GM10847 (cell line): Measurements from ENCODE around the gene ANAPC16.

Experiments
- POLR2A ChIP-seq: IDR thresholded peaks from 2 replicates; pipeline ENCODE4 v1.6.1; 2011; ENCODE audit not compliant: insufficient read length; ENCODE audit errors: extremely low read depth

Gene ANAPC16

GRCh38 chr10:72267381-72267780 is 51.6 kb downstream of the ANAPC16 start:
- no peak for TF ChIP-seq POLR2A

- TF ChIP-seq POLR2A: no peak
Measured at GRCh38 chr10:72267819-72268399, 52.1 kb downstream of the ANAPC16 start.

GRCh38 chr10:72270607-72271281 is 54.9 kb downstream of the ANAPC16 start:
- no peak for TF ChIP-seq POLR2A

GRCh38 chr10:72272689-72273409 is 57.0 kb downstream of the ANAPC16 start:
- peak; percentile 16 for TF ChIP-seq POLR2A

- peak; percentile 100 for TF ChIP-seq POLR2A
Measured at GRCh38 chr10:72273410-72274212, 57.8 kb downstream of the ANAPC16 start, which contains the start of gene DDIT4. DDIT4 (plus strand) TSS chr10:72273924; CDS start chr10:72274217, 293 bp downstream.

GRCh38 chr10:72274213-72274729 is 58.5 kb downstream of the ANAPC16 start:
- TF ChIP-seq POLR2A: no peak

GRCh38 chr10:72274730-72275350 is 59.0 kb downstream of the ANAPC16 start:
- peak; percentile 16 for TF ChIP-seq POLR2A

- peak; percentile 18 for TF ChIP-seq POLR2A
Measured at GRCh38 chr10:72275351-72276012, 59.7 kb downstream of the ANAPC16 start.

- TF ChIP-seq POLR2A: no peak
Measured at GRCh38 chr10:72276013-72276387, 60.2 kb downstream of the ANAPC16 start.

- peak; percentile 36 for TF ChIP-seq POLR2A
Measured at GRCh38 chr10:72276421-72277339, 60.9 kb downstream of the ANAPC16 start.

GRCh38 chr10:72277340-72277995 is 61.7 kb downstream of the ANAPC16 start:
- no peak for TF ChIP-seq POLR2A

GRCh38 chr10:72277996-72278667 is 62.3 kb downstream of the ANAPC16 start:
- TF ChIP-seq POLR2A: no peak
